DOHH2 (cell line): ENCODE results near the gene PSMB2.
"Not testable (repeated sequence)": the region's sequence is repeated elsewhere in the genome, so short reads cannot be mapped to it uniquely, and the experiment has no call there.

Experiments used
- H3F3A ChIP-seq: fragments of 200-600 bp; sonication (generic), shearing (Covaris generic); 2 replicates; pipeline ENCODE4 v1.6.0; 2016; ENCODE audit warnings: antibody characterized with exemption, mild to moderate bottlenecking; ENCODE audit not compliant: control insufficient read depth, insufficient read depth
- H3K27ac ChIP-seq: fragments of 200-600 bp; sonication (generic); 2 replicates; pipeline ENCODE4 v1.5.1; 2014; ENCODE audit warnings: low read depth, mild to moderate bottlenecking, low read length, moderate library complexity
- H3K27me3 ChIP-seq: fragments of 200-600 bp; sonication (generic); 2 replicates; pipeline ENCODE4 v1.6.1; 2014; ENCODE audit warnings: mild to moderate bottlenecking, low read length, mixed read lengths; ENCODE audit not compliant: control insufficient read depth
- H3K36me3 ChIP-seq: fragments of 200-600 bp; sonication (generic); 2 replicates; pipeline ENCODE4 v1.6.1; 2014; ENCODE audit warnings: mild to moderate bottlenecking, low read length, moderate library complexity, mixed read lengths; ENCODE audit not compliant: control insufficient read depth
- H3K4me1 ChIP-seq: fragments of 200-600 bp; sonication (generic); 2 replicates; pipeline ENCODE4 v1.6.1; 2014; ENCODE audit warnings: mild to moderate bottlenecking, low read length, mixed read lengths; ENCODE audit not compliant: control insufficient read depth
- H3K4me2 ChIP-seq: fragments of 200-600 bp; sonication (generic); 2 replicates; pipeline ENCODE4 v1.6.0; 2014; ENCODE audit warnings: mild to moderate bottlenecking, low read length, moderate library complexity
- H3K4me3 ChIP-seq: fragments of 200-600 bp; sonication (generic); 2 replicates; pipeline ENCODE4 v1.5.1; 2014; ENCODE audit warnings: mild to moderate bottlenecking, low read length, mixed read lengths
- H3K79me2 ChIP-seq: fragments of 200-600 bp; sonication (generic); 2 replicates; pipeline ENCODE4 v1.6.1; 2014; ENCODE audit warnings: mild to moderate bottlenecking, low read length, mixed read lengths; ENCODE audit not compliant: control insufficient read depth
- H3K9me2 ChIP-seq: fragments of 200-600 bp; sonication (generic); replicated peaks from 2 replicates; pipeline ENCODE4 v1.6.1; 2014; ENCODE audit warnings: mild to moderate bottlenecking, low read length, mixed read lengths; ENCODE audit not compliant: control insufficient read depth
- H3K9me3 ChIP-seq: fragments of 200-600 bp; sonication (generic); 2 replicates; pipeline ENCODE4 v1.6.1; 2014; ENCODE audit warnings: antibody characterized with exemption, low read length, mixed read lengths; ENCODE audit not compliant: control insufficient read depth, insufficient read depth
- H4K20me1 ChIP-seq: fragments of 200-600 bp; sonication (generic); 2 replicates; pipeline ENCODE4 v1.6.0; 2014; ENCODE audit warnings: low read depth, mild to moderate bottlenecking, antibody characterized with exemption, low read length, moderate library complexity; ENCODE audit not compliant: control insufficient read depth, insufficient read depth
- CTCF ChIP-seq: fragments of 200-600 bp; sonication (generic); IDR thresholded peaks from one replicate; pipeline ENCODE4 v1.5.1; 2014; ENCODE audit warnings: antibody characterized with exemption, mild to moderate bottlenecking, low read depth, low read length; ENCODE audit not compliant: poor library complexity, severe bottlenecking
- EZH2phosphoT487 ChIP-seq: fragments of 200-600 bp; sonication (generic); IDR thresholded peaks from 2 replicates; pipeline ENCODE4 v1.6.1; 2017; ENCODE audit warnings: borderline replicate concordance, mild to moderate bottlenecking, antibody characterized with exemption, low read length, moderate library complexity, mixed read lengths

PSMB2 gene

GRCh38 chr1:35641233-35641866 lies at the start of gene PSMB2:
TSS of gene PSMB2 (minus strand) at chr1:35641526. CDS start at chr1:35641432, 94 bp downstream.
- peak within 1 kb of the TSS; percentile 67 for H3K27ac ChIP-seq
- H3K4me3 ChIP-seq, result peak within 1 kb of the TSS; percentile 91
- H3K79me2 ChIP-seq, result peaks cover 53% of the 10 kb centered on the region
- H4K20me1 ChIP-seq, result peaks cover 23% of the 10 kb centered on the region
- TF ChIP-seq CTCF (no peak), EZH2phosphoT487 (no peak)
- H3K9me2 ChIP-seq, result no peaks in the 10 kb centered on the region
- peaks cover 37% of the 10 kb centered on the region for H3K4me1 ChIP-seq
- peak within 1 kb of the TSS; percentile 92 for H3K4me2 ChIP-seq
- H3K27me3 ChIP-seq, result peaks cover 24% of the 10 kb centered on the region
- no peaks in the 10 kb centered on the region for H3K9me3 ChIP-seq
- peaks cover 23% of the 10 kb centered on the region for H3K36me3 ChIP-seq
- H3F3A ChIP-seq, result peaks cover 11% of the 10 kb centered on the region; the same call in 1 of the 2 replicates

- Histone ChIP-seq H4K20me1 (no peaks in the 10 kb centered on the region), H3K9me2 (no peaks in the 10 kb centered on the region), H3K4me2 (no peak overlapping the region), H3K4me3 (no peak overlapping the region), H3K27ac (no peak overlapping the region), H3K79me2 (no peaks in the 10 kb centered on the region), H3F3A (no peaks in the 10 kb centered on the region), H3K36me3 (no peaks in the 10 kb centered on the region), H3K9me3 (no peaks in the 10 kb centered on the region), H3K27me3 (peaks cover 21% of the 10 kb centered on the region), H3K4me1 (no peaks in the 10 kb centered on the region)
- TF ChIP-seq CTCF, result no peak
- no peak for TF ChIP-seq EZH2phosphoT487
Measured at GRCh38 chr1:35691080-35691479, 49.8 kb upstream of the PSMB2 start.

GRCh38 chr1:35690103-35690502 lies 48.8 kb upstream of the PSMB2 start:
- H3F3A ChIP-seq, H3K9me2 ChIP-seq, H3K27ac ChIP-seq, H3K79me2 ChIP-seq, H3K4me2 ChIP-seq, H4K20me1 ChIP-seq, H3K4me3 ChIP-seq, H3K9me3 ChIP-seq, H3K4me1 ChIP-seq, H3K36me3 ChIP-seq: not testable (repeated sequence)
- H3K27me3 ChIP-seq, result peaks cover 16% of the 10 kb centered on the region

GRCh38 chr1:35688161-35688560 lies 46.8 kb upstream of the PSMB2 start:
- H3K79me2 ChIP-seq, result no peaks in the 10 kb centered on the region
- H3K9me3 ChIP-seq, result no peaks in the 10 kb centered on the region
- H3K4me2 ChIP-seq, result no peak overlapping the region
- no peak for TF ChIP-seq CTCF
- no peak for TF ChIP-seq EZH2phosphoT487
- no peaks in the 10 kb centered on the region for H3F3A ChIP-seq
- H3K4me3 ChIP-seq, result no peak overlapping the region
- no peaks in the 10 kb centered on the region for H4K20me1 ChIP-seq
- H3K9me2 ChIP-seq, result no peaks in the 10 kb centered on the region
- H3K27ac ChIP-seq, result no peak overlapping the region
- H3K27me3 ChIP-seq, result peaks cover 20% of the 10 kb centered on the region
- H3K4me1 ChIP-seq, result no peaks in the 10 kb centered on the region
- H3K36me3 ChIP-seq, result no peaks in the 10 kb centered on the region
